GM18507 (cell line): Measurements from ENCODE around the gene ATG5.

Experiments
- DNase-seq: peaks from one replicate; pipeline ENCODE4 v3.0.0; 2011; ENCODE audit warnings: low read depth; ENCODE audit not compliant: insufficient read length; ENCODE audit errors: extremely low spot score
- FAIRE-seq: peaks from 2 replicates; lab custom pipeline; 2011; peaks lifted over from hg19 to GRCh38; lab: Jason Lieb, UNC

Gene ATG5

DNA sequence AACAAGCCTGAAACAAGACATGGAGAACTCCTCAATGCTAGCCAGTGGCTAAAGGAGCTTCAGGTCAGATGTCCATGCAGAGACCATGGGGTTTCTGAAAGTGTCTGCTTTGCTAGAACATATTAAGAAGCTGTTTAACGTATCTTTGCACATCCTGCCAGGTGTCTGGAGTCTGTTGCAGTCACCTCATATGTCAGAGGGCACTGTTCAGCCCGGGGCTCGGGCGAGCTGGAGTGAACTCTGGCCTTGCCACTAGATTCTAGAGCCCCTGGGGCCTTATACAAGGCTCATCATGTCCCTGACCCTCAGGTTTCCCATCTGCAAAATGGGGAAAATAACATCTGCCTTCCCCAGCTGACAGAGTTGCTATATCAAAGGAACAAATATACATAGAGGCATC, 180.4 kb downstream of the ATG5 start:
- no peak for DNase-seq
- peak; percentile 44 for FAIRE-seq

- no peak for DNase-seq
- no peak for FAIRE-seq
Observed at GRCh38 chr6:106143665-106144064, 181.9 kb downstream of the ATG5 start.

DNA sequence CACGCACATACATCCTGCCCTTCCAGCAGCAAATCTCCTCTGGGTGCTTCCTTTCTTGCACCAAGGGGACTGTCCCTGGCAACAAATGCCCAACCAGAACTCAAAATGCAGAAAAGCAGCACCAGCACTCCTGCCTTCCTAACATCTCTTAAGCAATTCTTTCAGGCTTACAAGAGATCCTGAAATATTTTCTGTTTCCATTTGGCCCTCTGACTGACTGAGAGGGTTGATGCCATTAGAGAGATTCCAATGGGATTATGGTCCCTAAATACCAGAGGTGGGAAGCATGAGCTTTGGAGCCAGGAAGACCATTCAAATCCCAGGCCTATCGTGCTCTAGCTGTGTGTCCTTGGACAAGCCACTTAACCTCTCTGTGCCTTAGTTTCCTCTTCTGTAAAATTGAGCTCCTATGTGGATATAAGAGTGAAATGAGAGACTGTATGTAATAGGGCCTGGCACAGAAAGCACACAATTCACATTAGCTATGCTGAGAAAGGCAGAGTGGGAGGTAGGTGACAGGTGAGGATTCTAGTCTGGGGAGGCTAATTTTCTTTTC, 182.6 kb downstream of the ATG5 start:
- FAIRE-seq, result no peak
- DNase-seq, result no peak

- FAIRE-seq (peak; percentile 95), DNase-seq (peak; percentile 38)
Observed at GRCh38 chr6:106141441-106142237, 183.9 kb downstream of the ATG5 start.

GRCh38 chr6:106138151-106138550, 187.4 kb downstream of the ATG5 start:
- DNase-seq, result no peak
- no peak for FAIRE-seq

DNA sequence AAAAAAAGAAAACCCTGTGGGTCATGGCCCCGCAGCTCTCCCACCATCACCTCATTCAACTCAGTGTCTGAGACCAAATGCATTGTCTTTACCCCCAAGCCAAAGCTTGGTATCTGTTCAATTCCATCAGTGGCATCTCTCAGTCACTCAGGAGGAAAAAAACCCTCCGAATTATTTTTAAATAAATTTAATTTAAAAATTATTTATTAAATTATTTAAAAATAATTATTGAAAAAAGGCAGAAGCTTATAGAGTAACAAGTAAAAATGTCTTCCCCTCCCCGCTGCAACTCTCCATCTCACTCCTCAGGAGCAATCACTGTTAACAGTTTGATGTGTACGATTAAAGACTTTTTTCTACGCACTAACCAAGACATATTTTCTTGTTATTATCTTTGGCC, 188.7 kb downstream of the ATG5 start:
- FAIRE-seq (no peak), DNase-seq (no peak)

DNA sequence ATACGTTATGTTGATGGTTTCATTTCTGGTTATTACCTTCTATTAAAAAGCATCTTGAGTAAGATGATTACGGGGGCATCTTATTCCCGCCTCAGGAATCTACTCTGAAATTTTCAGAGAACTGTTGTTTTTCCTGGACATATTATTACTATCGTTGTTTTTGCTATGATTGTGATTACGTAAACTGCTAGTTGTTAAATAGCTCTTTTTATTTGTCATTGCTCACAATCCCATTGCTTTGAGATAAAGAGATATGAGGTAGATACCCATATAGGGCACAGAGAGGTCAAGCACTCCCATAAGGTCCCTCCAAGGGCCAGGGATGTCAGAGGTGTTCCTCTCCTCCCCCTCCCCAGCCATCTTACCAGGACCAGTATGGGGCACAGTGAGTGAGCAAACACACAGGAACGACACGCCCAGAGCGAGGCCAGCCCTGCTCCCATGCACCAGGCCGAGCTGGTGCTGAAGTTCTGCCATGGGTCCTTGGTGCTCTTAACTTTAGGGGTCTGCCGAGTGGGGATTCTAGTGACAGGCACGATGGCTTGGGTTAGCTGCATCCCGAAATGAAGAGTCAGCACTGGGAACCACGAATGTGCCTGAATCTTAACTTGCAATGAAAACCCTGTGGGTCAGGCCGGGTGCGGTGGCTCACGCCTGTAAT, 189.5 kb downstream of the ATG5 start:
- no peak for FAIRE-seq
- DNase-seq, result no peak

DNA sequence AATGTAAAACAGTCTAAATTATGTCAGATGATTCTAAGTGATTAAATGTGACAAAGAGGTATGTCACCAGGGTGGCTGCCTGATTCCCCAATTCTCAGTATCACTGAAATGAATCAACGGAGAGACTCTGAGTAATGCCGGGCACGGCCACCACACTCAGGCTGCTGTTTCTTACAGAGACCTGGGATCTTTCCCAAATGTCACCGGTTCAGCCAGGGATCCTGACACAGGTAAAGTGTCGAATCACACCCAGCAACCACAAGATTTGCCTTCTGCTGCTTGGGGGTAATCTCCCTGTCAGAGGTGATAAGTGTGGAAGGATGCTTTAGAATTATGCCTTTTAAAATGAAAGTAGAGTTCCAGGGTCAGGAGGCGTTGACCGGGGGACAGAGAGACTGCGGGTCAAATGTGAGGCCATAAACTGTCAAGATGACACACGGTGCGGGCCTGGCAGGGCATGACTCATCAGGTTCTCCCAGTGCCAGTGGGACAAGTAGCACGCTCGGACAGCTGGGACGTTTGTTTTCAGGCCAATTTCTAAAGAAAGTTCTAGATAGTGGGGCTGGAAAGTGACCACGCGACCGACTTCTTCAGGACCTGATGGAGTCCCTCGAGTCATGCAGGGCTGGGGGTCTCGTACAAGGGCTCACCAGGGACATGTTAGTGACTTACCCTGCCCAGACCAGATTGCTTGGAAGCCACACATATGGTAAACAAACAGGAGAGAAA, 190.5 kb downstream of the ATG5 start:
- DNase-seq (no peak), FAIRE-seq (no peak)
